IMR-90 (cell line): ENCODE measurements around the gene RFX2. TPM values are rescaled to one million over a fixed set of nuclear protein-coding genes. Genes with fewer than 3 reads are reported as not detected.

Source experiments
- ATAC-seq: fragments of 200-7000 bp; cut with Tn5 transposase; 2 replicates; pipeline ENCODE4 v1.9.1; 2020; ENCODE audit warnings: low read depth, mild to moderate bottlenecking, moderate library complexity
- BruUV-seq: library from RNA; stranded (reverse); fragments of 400-500 nt; replicated peaks from 2 replicates; lab custom pipeline; 2021; lab: Mats Ljungman, UMichigan
- CTCF ChIA-PET: fragments of 300-600 bp; formaldehyde crosslinking; extraction: SDS; loops from one replicate; lab custom pipeline; 2021; ENCODE audit warnings: antibody characterized with exemption; lab: Yijun Ruan, JAX
- POLR2A ChIA-PET: fragments of 300-600 bp; sonication (Branson Sonifier 250); formaldehyde crosslinking; loops from one replicate; lab custom pipeline; 2022; ENCODE audit warnings: antibody characterized with exemption; ENCODE audit not compliant: unreplicated experiment; lab: Charles Lee
- DNase-seq: peaks from one replicate; pipeline ENCODE4 v3.0.0; 2013
- H2AFZ ChIP-seq: replicated peaks from 2 replicates; pipeline ENCODE3; 2013; ENCODE audit warnings: low read length, mild to moderate bottlenecking; ENCODE audit not compliant: poor library complexity
- H2AK5ac ChIP-seq: 2 replicates; pipeline ENCODE4 v1.6.1; 2013; ENCODE audit warnings: low read depth, low read length, inconsistent platforms
- H2AK9ac ChIP-seq: replicated peaks from 2 replicates; pipeline ENCODE3; 2013; ENCODE audit warnings: mild to moderate bottlenecking, low read depth, low read length, moderate library complexity; ENCODE audit not compliant: poor library complexity
- H2BK120ac ChIP-seq: 2 replicates; pipeline ENCODE4 v1.6.1; 2013; ENCODE audit warnings: low read depth, low read length, inconsistent platforms
- H2BK15ac ChIP-seq: 3 replicates; pipeline ENCODE4 v1.6.1; 2013; ENCODE audit warnings: low read depth, low read length, inconsistent platforms
- H2BK20ac ChIP-seq: 2 replicates; pipeline ENCODE4 v1.6.1; 2013; ENCODE audit warnings: low read depth, mild to moderate bottlenecking, inconsistent platforms, low read length, moderate library complexity
- H2BK5ac ChIP-seq: 2 replicates; pipeline ENCODE4 v1.6.1; 2013; ENCODE audit warnings: mild to moderate bottlenecking, low read depth, low read length, inconsistent platforms; ENCODE audit not compliant: poor library complexity, severe bottlenecking
- H3K14ac ChIP-seq: replicated peaks from 2 replicates; pipeline ENCODE4 v1.6.1; 2013; ENCODE audit warnings: low read depth, low read length, inconsistent platforms
- H3K18ac ChIP-seq: 2 replicates; pipeline ENCODE4 v1.6.1; 2013; ENCODE audit warnings: low read depth, low read length, control low read depth
- H3K23ac ChIP-seq: 2 replicates; pipeline ENCODE4 v1.6.1; 2013; ENCODE audit warnings: low read depth, low read length, inconsistent platforms
- H3K27ac ChIP-seq: 2 replicates; pipeline ENCODE4 v1.5.1; 2013; ENCODE audit warnings: mild to moderate bottlenecking, control low read depth, low read length; ENCODE audit not compliant: insufficient read depth
- H3K27me3 ChIP-seq: 2 replicates; pipeline ENCODE4 v1.6.1; 2013; ENCODE audit warnings: low read length; ENCODE audit not compliant: control insufficient read depth, insufficient read depth
- H3K36me3 ChIP-seq: 2 replicates; pipeline ENCODE4 v1.6.1; 2013; ENCODE audit warnings: low read length, mixed read lengths; ENCODE audit not compliant: control insufficient read depth, insufficient read depth
- H3K4ac ChIP-seq: 2 replicates; pipeline ENCODE4 v1.6.1; 2013; ENCODE audit warnings: low read depth, low read length, inconsistent platforms
- H3K4me1 ChIP-seq: 2 replicates; pipeline ENCODE4 v1.6.1; 2013; ENCODE audit warnings: low read length, mixed read lengths; ENCODE audit not compliant: control insufficient read depth, insufficient read depth
- H3K4me2 ChIP-seq: 2 replicates; pipeline ENCODE4 v1.6.1; 2013; ENCODE audit warnings: low read depth, mild to moderate bottlenecking, control low read depth, low read length, moderate library complexity
- H3K4me3 ChIP-seq: 2 replicates; pipeline ENCODE4 v1.5.1; 2013; ENCODE audit warnings: low read depth, mild to moderate bottlenecking, control low read depth, low read length, moderate library complexity; ENCODE audit not compliant: insufficient read depth
- H3K56ac ChIP-seq: 2 replicates; pipeline ENCODE4 v1.6.1; 2013; ENCODE audit warnings: low read length, inconsistent platforms; ENCODE audit not compliant: insufficient read depth; ENCODE audit errors: extremely low read depth
- H3K79me1 ChIP-seq, 2 experiments: 2 replicates each; pipeline ENCODE4 v1.6.1; 2013; ENCODE audit warnings: low read length in 2 of 2, inconsistent platforms in 1 of 2, low read depth in 1 of 2
- H3K9ac ChIP-seq: 2 replicates; pipeline ENCODE4 v1.6.1; 2013; ENCODE audit warnings: low read depth, low read length, control low read depth
- H3K9me1 ChIP-seq: 2 replicates; pipeline ENCODE4 v1.6.1; 2013; ENCODE audit warnings: low read length, inconsistent platforms; ENCODE audit not compliant: insufficient read depth
- H3K9me3 ChIP-seq: 2 replicates; pipeline ENCODE4 v1.6.1; 2013; ENCODE audit warnings: low read length; ENCODE audit not compliant: control insufficient read depth, insufficient read depth
- H4K20me1 ChIP-seq: 2 replicates; pipeline ENCODE4 v1.6.1; 2013; ENCODE audit warnings: low read length, inconsistent platforms; ENCODE audit not compliant: insufficient read depth
- H4K5ac ChIP-seq: 2 replicates; pipeline ENCODE4 v1.6.1; 2013; ENCODE audit warnings: mild to moderate bottlenecking, low read depth, low read length, control low read depth
- H4K8ac ChIP-seq, 2 experiments: 2 replicates each; pipeline ENCODE4 v1.6.1; 2013; ENCODE audit warnings: low read depth in 2 of 2, low read length in 2 of 2, control low read depth in 1 of 2, inconsistent platforms in 1 of 2
- H4K91ac ChIP-seq: 2 replicates; pipeline ENCODE4 v1.6.1; 2013; ENCODE audit warnings: low read depth, low read length, inconsistent platforms; ENCODE audit not compliant: insufficient read depth
- CEBPB ChIP-seq: IDR thresholded peaks from 2 replicates; pipeline ENCODE4 v1.6.1; 2012; ENCODE audit warnings: low read depth, low read length, improper control_type of control experiment
- CHD1 ChIP-seq: IDR thresholded peaks from 2 replicates; pipeline ENCODE4 v1.6.1; 2012; ENCODE audit warnings: low read depth, low read length, improper control_type of control experiment
- WGBS, 2 experiments: methylation state at CpG; one replicate each; pipeline versions ENCODE4 v1.1.5 to v1.1.7; 2013; ENCODE audit warnings: missing lambda C conversion rate in 2 of 2; ENCODE audit not compliant: insufficient read length in 1 of 2; ENCODE audit errors: extremely low coverage in 2 of 2; 5-methylcytosine and 5-hydroxymethylcytosine counted together
- dilution Hi-C: fragments of 300-500 bp; cut with HindIII; formaldehyde crosslinking; loops from one replicate; pipeline ENCODE4 v1.14.3; 2018; ENCODE audit warnings: low sequenced_read_pairs; ENCODE audit not compliant: unreplicated experiment
- in situ Hi-C: fragments of 300-500 bp; cut with MboI; formaldehyde crosslinking; loops from 3 replicates; pipeline ENCODE4 v1.14.3; 2019; ENCODE audit warnings: low sequenced_read_pairs, inconsistent platforms, mixed read lengths
- intact Hi-C: fragments of 100-400 bp; cut with micrococcal nuclease; formaldehyde crosslinking; loops from 2 replicates; pipeline ENCODE4 v1.10.0; 2022
- polyA plus RNA-seq, 3 experiments: library from polyadenylated mRNA; depleted of rRNA; stranded (reverse); fragments of >200 nt; gene quantifications; 2 replicates each; pipeline ENCODE4 v1.2.3, GENCODE V29; 2012; ENCODE audit warnings: low replicate concordance in 1 of 3
- total RNA-seq: library from RNA; depleted of rRNA; stranded (reverse); fragments of >200 nt; gene quantifications from 2 replicates; pipeline ENCODE4 v1.2.3, GENCODE V29; 2012

RFX2 gene
- total and polyA plus RNA-seq, 2 of the 4 experiments (the other 2 are of a cell fraction), result 2.2 to 4.9 TPM

DNA sequence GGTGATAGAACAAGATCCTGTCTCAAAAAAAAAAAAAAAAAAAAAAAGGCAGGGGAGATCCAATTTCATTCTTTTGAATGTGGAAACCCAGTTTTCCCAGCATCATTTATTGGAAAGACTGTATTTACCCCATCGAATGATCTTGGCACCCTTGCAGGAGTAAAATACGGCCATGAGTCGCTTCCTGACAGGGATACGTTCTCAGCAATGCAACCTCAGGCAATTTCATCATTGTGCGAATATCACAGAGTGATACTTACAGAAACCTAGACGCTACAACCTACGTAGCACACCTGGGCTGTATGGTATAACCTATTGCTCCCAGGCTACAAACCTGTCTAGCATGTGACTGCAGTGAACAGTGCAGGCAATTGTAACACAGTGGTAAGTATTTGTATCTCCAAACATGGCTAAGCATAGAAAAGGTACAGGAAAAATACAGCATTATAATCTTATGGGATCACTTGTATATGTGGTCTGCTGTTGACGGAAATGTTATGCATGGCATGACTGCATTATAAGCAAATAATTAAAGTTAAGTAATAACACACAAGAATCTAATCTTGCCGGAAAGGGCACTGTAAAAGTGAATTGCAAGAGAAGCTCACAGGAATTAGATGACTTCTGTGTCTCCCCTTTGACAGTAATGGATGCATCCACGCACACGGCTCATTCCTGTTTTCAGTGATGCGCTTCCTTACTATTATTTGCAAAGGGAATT, 24.1 kb downstream of the RFX2 start:
- Histone ChIP-seq H4K20me1 (no peaks in the 10 kb centered on the region), H3K36me3 (no peaks in the 10 kb centered on the region), H4K8ac (no peak overlapping the region; a peak in 1 of 4 replicates), H3K9me3 (no peaks in the 10 kb centered on the region), H4K91ac (no peak overlapping the region), H3K4me3 (no peak overlapping the region), H3K56ac (no peak overlapping the region), H3K4me1 (peaks cover 23% of the 10 kb centered on the region), H2BK120ac (0 out of 2 replicates have a peak overlapping the region, but pooled peaks have one; percentile 24), H3K9ac (no peak overlapping the region), H2AK5ac (no peak overlapping the region), H2AFZ (no peak overlapping the region), H2BK5ac (no peak overlapping the region), H3K79me1 (peaks cover 8 to 35% of the 10 kb centered on the region in 2 experiments; a peak in 3 of 4 replicates), H4K5ac (no peak overlapping the region), H3K27ac (no peak overlapping the region), H2BK20ac (peak overlapping the region; percentile 29; the same call in 1 of the 2 replicates), H3K27me3 (no peaks in the 10 kb centered on the region), H3K18ac (no peak overlapping the region), H3K9me1 (peaks cover 18% of the 10 kb centered on the region; the same call in 1 of the 2 replicates), H3K14ac (peak overlapping the region; percentile 59), H2BK15ac (no peak overlapping the region), H3K4ac (no peak overlapping the region), H3K4me2 (no peak overlapping the region; the same call in 1 of the 2 replicates), H3K23ac (no peak overlapping the region), H2AK9ac (peak overlapping the region; percentile 1)
- ChIA-PET POLR2A (no interaction called here), CTCF (no interaction called here)
- dilution Hi-C loops, result no loop called here
- no peak for TF ChIP-seq CHD1
- peak; percentile 32; the same call in 1 of the 2 replicates for TF ChIP-seq CEBPB
- no TSS peak for BruUV-seq
- WGBS, 2 experiments, result 60% methylated on average over 4 of the region's 12 CpGs; no CpG with 5 or more reads in 1 of the 2 experiments
- ATAC-seq (peak; percentile 12), DNase-seq (peak; percentile 71)
- in situ Hi-C loops, result no loop called here
- intact Hi-C loops, result no loop called here
